Measurements from ENCODE around the gene INIP. TPM values are rescaled to one million over a fixed set of nuclear protein-coding genes. Genes with fewer than 3 reads are reported as not detected.

INIP gene
- total RNA-seq, 2 experiments from 2014 or later: 7.8 to 9.1 TPM

- no peaks in the 10 kb centered on the region for H3K4me1 ChIP-seq (ENCODE audit: insufficient read depth, low read length)
- POLR2A ChIA-PET: no interaction called here
- Mint-ChIP-seq H3K36me3 (ENCODE audit: low read depth) (no peaks in the 10 kb centered on the region), H3K27ac (no peak overlapping the region), H3K27me3 (no peaks in the 10 kb centered on the region), H3K9me3 (no peaks in the 10 kb centered on the region), H3K4me3 (no peak overlapping the region), H3K4me1 (ENCODE audit: low read depth) (peaks cover 6% of the 10 kb centered on the region)
- no peaks in the 10 kb centered on the region for H3K9me3 ChIP-seq (ENCODE audit: control insufficient read depth in 1 of 2, insufficient read depth in 1 of 2, low read length in 2 of 2)
- CTCF ChIA-PET: no interaction called here
- intact Hi-C loops (cut with DNase I, micrococcal nuclease): no loop called here
- no peak for TF ChIP-seq CTCF (IDR thresholded peaks at IDR 0.05)
- ATAC-seq (ENCODE audit: poor library complexity) (no peak), DNase-seq (no peak)
- no peak overlapping the region for H3K27ac ChIP-seq (ENCODE audit: low read depth in 1 of 2, low read length in 2 of 2)
- H3K36me3 ChIP-seq (ENCODE audit: insufficient read depth, low read length): no peaks in the 10 kb centered on the region
- H3K27me3 ChIP-seq (ENCODE audit: control insufficient read depth in 1 of 2, insufficient read depth in 2 of 2, low read length in 2 of 2): no peaks in the 10 kb centered on the region
- no peak overlapping the region for H3K4me3 ChIP-seq (ENCODE audit: low read length)
Measured at GRCh38 chr9:112731971-112732370, 14.1 kb upstream of the INIP start.

- no peaks in the 10 kb centered on the region for H3K9me3 ChIP-seq (ENCODE audit: control insufficient read depth in 1 of 2, insufficient read depth in 1 of 2, low read length in 2 of 2)
- H3K36me3 Mint-ChIP-seq (ENCODE audit: low read depth): no peaks in the 10 kb centered on the region
- no peak overlapping the region for H3K27ac Mint-ChIP-seq
- no peak for ATAC-seq (ENCODE audit: poor library complexity)
- H3K27me3 Mint-ChIP-seq: no peaks in the 10 kb centered on the region
- no peaks in the 10 kb centered on the region for H3K9me3 Mint-ChIP-seq
- intact Hi-C loops (cut with DNase I, micrococcal nuclease): loop anchor here in 1 of 2 experiments (10.0 kb wide), 1 partner anchor 326 kb away; the partner anchor contains the start of gene ZFP37
- CTCF ChIA-PET: no interaction called here
- H3K4me1 Mint-ChIP-seq (ENCODE audit: low read depth): no peaks in the 10 kb centered on the region
- no peaks in the 10 kb centered on the region for H3K36me3 ChIP-seq (ENCODE audit: insufficient read depth, low read length)
- H3K4me3 ChIP-seq (ENCODE audit: low read length): no peak overlapping the region
- no peak overlapping the region for H3K4me3 Mint-ChIP-seq
- DNase-seq: no peak
- H3K4me1 ChIP-seq (ENCODE audit: insufficient read depth, low read length): no peaks in the 10 kb centered on the region
- H3K27me3 ChIP-seq (ENCODE audit: control insufficient read depth in 1 of 2, insufficient read depth in 2 of 2, low read length in 2 of 2): no peaks in the 10 kb centered on the region
- H3K27ac ChIP-seq (ENCODE audit: low read depth in 1 of 2, low read length in 2 of 2): no peak overlapping the region
- TF ChIP-seq CTCF (IDR thresholded peaks at IDR 0.05): no peak
- POLR2A ChIA-PET: no interaction called here
Measured at GRCh38 chr9:112728401-112728800, 10.5 kb upstream of the INIP start.

- ChIA-PET POLR2A (no interaction called here), CTCF (no interaction called here)
- no peaks in the 10 kb centered on the region for H3K4me1 ChIP-seq (ENCODE audit: insufficient read depth, low read length)
- no peaks in the 10 kb centered on the region for H3K36me3 Mint-ChIP-seq (ENCODE audit: low read depth)
- H3K27me3 ChIP-seq (ENCODE audit: control insufficient read depth in 1 of 2, insufficient read depth in 2 of 2, low read length in 2 of 2): no peaks in the 10 kb centered on the region
- no peaks in the 10 kb centered on the region for H3K9me3 ChIP-seq (ENCODE audit: control insufficient read depth in 1 of 2, insufficient read depth in 1 of 2, low read length in 2 of 2)
- H3K9me3 Mint-ChIP-seq: no peaks in the 10 kb centered on the region
- H3K27ac Mint-ChIP-seq: no peak overlapping the region
- DNase-seq (no peak), ATAC-seq (ENCODE audit: poor library complexity) (no peak)
- intact Hi-C loops (cut with DNase I, micrococcal nuclease): loop anchor here in 1 of 2 experiments (10.0 kb wide), 1 partner anchor 328 kb away; the partner anchor contains the start of gene ZFP37
- TF ChIP-seq CTCF (IDR thresholded peaks at IDR 0.05): no peak
- H3K27me3 Mint-ChIP-seq: no peaks in the 10 kb centered on the region
- H3K4me1 Mint-ChIP-seq (ENCODE audit: low read depth): no peaks in the 10 kb centered on the region
- no peaks in the 10 kb centered on the region for H3K36me3 ChIP-seq (ENCODE audit: insufficient read depth, low read length)
- no peak overlapping the region for H3K4me3 ChIP-seq (ENCODE audit: low read length)
- no peak overlapping the region for H3K4me3 Mint-ChIP-seq
- H3K27ac ChIP-seq (ENCODE audit: low read depth in 1 of 2, low read length in 2 of 2): no peak overlapping the region
Measured at GRCh38 chr9:112726428-112726827, 8.5 kb upstream of the INIP start.

All from CD4-positive, alpha-beta T cell (primary cell).